ENCODE data around the gene MAGEA3. TPM values are rescaled to one million over a fixed set of nuclear protein-coding genes. Genes with fewer than 3 reads are reported as not detected.
"Not testable (repeated sequence)": the region's sequence is repeated elsewhere in the genome, so short reads cannot be mapped to it uniquely, and the experiment has no call there.

MAGEA3 gene
- total RNA-seq, 4 donors from 2014 or later: not detected

GRCh38 chrX:152658302-152658701 lies 40.3 kb upstream of the MAGEA3 start:
- Histone ChIP-seq H3K9me3 (no peaks in the 10 kb centered on the region), H3K4me3 (no peak overlapping the region), H3K4me1 (no peaks in the 10 kb centered on the region), H3K36me3 (no peaks in the 10 kb centered on the region), H3K27me3 (no peaks in the 10 kb centered on the region), H3K27ac (no peak overlapping the region)
- no peak for ATAC-seq
- DNase-seq: no peak
- intact Hi-C loops (cut with DNase I; ENCODE audit: low total_unique reads) (no loop called here), in situ Hi-C loops (cut with MboI; ENCODE audit: low sequenced_read_pairs in 4 of 4) (no loop called here)
- no peak for TF ChIP-seq POLR2A (IDR thresholded peaks at IDR 0.05)
- no peak for TF ChIP-seq CTCF (IDR thresholded peaks at IDR 0.05 in 4 of 5, conservative IDR thresholded peaks at IDR 0.05 in 1 of 5)

GRCh38 chrX:152663086-152663485 lies 35.5 kb upstream of the MAGEA3 start:
- in situ Hi-C loops (cut with MboI; ENCODE audit: low sequenced_read_pairs in 4 of 4): no loop called here
- TF ChIP-seq CTCF (IDR thresholded peaks at IDR 0.05 in 4 of 5, conservative IDR thresholded peaks at IDR 0.05 in 1 of 5): no peak
- intact Hi-C loops (cut with DNase I; ENCODE audit: low total_unique reads): no loop called here
- H3K27ac ChIP-seq: no peak overlapping the region
- H3K4me3 ChIP-seq: no peak overlapping the region
- H3K27me3 ChIP-seq: peaks cover 0 to 3% (median 0%) of the 10 kb centered on the region in 3 donors
- ATAC-seq (no peak), DNase-seq (no peak)
- no peaks in the 10 kb centered on the region for H3K9me3 ChIP-seq
- no peaks in the 10 kb centered on the region for H3K36me3 ChIP-seq
- H3K4me1 ChIP-seq: no peaks in the 10 kb centered on the region

- Histone ChIP-seq H3K4me3 (no peak overlapping the region), H3K4me1 (no peaks in the 10 kb centered on the region), H3K27me3 (no peaks in the 10 kb centered on the region), H3K9me3 (no peaks in the 10 kb centered on the region), H3K36me3 (no peaks in the 10 kb centered on the region), H3K27ac (no peak overlapping the region)
- no peak for TF ChIP-seq POLR2A (IDR thresholded peaks at IDR 0.05)
- no peak for TF ChIP-seq CTCF (IDR thresholded peaks at IDR 0.05 in 4 of 5, conservative IDR thresholded peaks at IDR 0.05 in 1 of 5)
- intact Hi-C loops (cut with DNase I; ENCODE audit: low total_unique reads): no loop called here
- no peak for DNase-seq
- ATAC-seq: no peak
- in situ Hi-C loops (cut with MboI; ENCODE audit: low sequenced_read_pairs in 4 of 4): no loop called here
Measured at GRCh38 chrX:152674135-152674534, 24.5 kb upstream of the MAGEA3 start.

GRCh38 chrX:152674652-152675051 lies 23.9 kb upstream of the MAGEA3 start:
- in situ Hi-C loops (cut with MboI; ENCODE audit: low sequenced_read_pairs in 4 of 4); H3K9me3 ChIP-seq: not testable (repeated sequence)

GRCh38 chrX:152681012-152681411 lies 17.6 kb upstream of the MAGEA3 start:
- H3K4me1 ChIP-seq; intact Hi-C loops (cut with DNase I; ENCODE audit: low total_unique reads); in situ Hi-C loops (cut with MboI; ENCODE audit: low sequenced_read_pairs in 4 of 4): not testable (repeated sequence)

More at GRCh38 chrX:152674652-152675051, 23.9 kb upstream of the MAGEA3 start:
- H3K27ac ChIP-seq; H3K4me3 ChIP-seq; H3K36me3 ChIP-seq; H3K4me1 ChIP-seq; H3K27me3 ChIP-seq; intact Hi-C loops (cut with DNase I; ENCODE audit: low total_unique reads); DNase-seq; ATAC-seq: not testable (repeated sequence)

GRCh38 chrX:152700390-152700789 lies 1.8 kb downstream of the MAGEA3 start:
- H3K36me3 ChIP-seq; in situ Hi-C loops (cut with MboI; ENCODE audit: low sequenced_read_pairs in 4 of 4); H3K4me3 ChIP-seq; ATAC-seq; H3K27ac ChIP-seq; H3K4me1 ChIP-seq; H3K27me3 ChIP-seq; intact Hi-C loops (cut with DNase I; ENCODE audit: low total_unique reads); DNase-seq; H3K9me3 ChIP-seq: not testable (repeated sequence)

More at GRCh38 chrX:152681012-152681411, 17.6 kb upstream of the MAGEA3 start:
- not testable (repeated sequence) for DNase-seq, H3K4me3 ChIP-seq, H3K27me3 ChIP-seq, H3K27ac ChIP-seq, ATAC-seq, H3K36me3 ChIP-seq, H3K9me3 ChIP-seq

- H3K27ac ChIP-seq; in situ Hi-C loops (cut with MboI; ENCODE audit: low sequenced_read_pairs in 4 of 4); DNase-seq; H3K4me1 ChIP-seq; intact Hi-C loops (cut with DNase I; ENCODE audit: low total_unique reads); H3K9me3 ChIP-seq; H3K27me3 ChIP-seq; H3K36me3 ChIP-seq; H3K4me3 ChIP-seq; ATAC-seq: not testable (repeated sequence)
Measured at GRCh38 chrX:152706500-152706899, 7.9 kb downstream of the MAGEA3 start.

- intact Hi-C loops (cut with DNase I; ENCODE audit: low total_unique reads); ATAC-seq; H3K4me1 ChIP-seq: not testable (repeated sequence)
Measured at GRCh38 chrX:152709173-152709572, 10.6 kb downstream of the MAGEA3 start, which contains the start of gene CSAG2. CSAG2 (minus strand) TSS chrX:152709273; CDS start chrX:152709112, 161 bp downstream.

GRCh38 chrX:152713195-152713594 lies 14.6 kb downstream of the MAGEA3 start:
- ATAC-seq; H3K27ac ChIP-seq; H3K36me3 ChIP-seq; H3K4me1 ChIP-seq; H3K27me3 ChIP-seq; DNase-seq; H3K4me3 ChIP-seq; H3K9me3 ChIP-seq; in situ Hi-C loops (cut with MboI; ENCODE audit: low sequenced_read_pairs in 4 of 4); intact Hi-C loops (cut with DNase I; ENCODE audit: low total_unique reads): not testable (repeated sequence)

More at GRCh38 chrX:152709173-152709572, 10.6 kb downstream of the MAGEA3 start, which contains the start of gene CSAG2:
- H3K9me3 ChIP-seq; DNase-seq; H3K27me3 ChIP-seq; H3K36me3 ChIP-seq; H3K27ac ChIP-seq; H3K4me3 ChIP-seq; in situ Hi-C loops (cut with MboI; ENCODE audit: low sequenced_read_pairs in 4 of 4): not testable (repeated sequence)
